WTC11 (cell line): Measurements from ENCODE around the gene NPTX1.

Source experiments
- CREB1 ChIP-seq: sonication (generic); formaldehyde crosslinking; IDR thresholded peaks from 2 replicates; pipeline ENCODE4 v1.8.0; 2023; ENCODE audit warnings: mild to moderate bottlenecking, missing genetic modification reagents
- CREM ChIP-seq: sonication (generic); formaldehyde crosslinking; IDR thresholded peaks from 2 replicates; pipeline ENCODE4 v1.8.1; 2022; ENCODE audit warnings: mild to moderate bottlenecking, missing genetic modification reagents, moderate library complexity

GRCh38 chr17:80499961-80500665 lies 23.7 kb upstream of the NPTX1 start:
- no peak for TF ChIP-seq CREB1
- TF ChIP-seq CREM (CRISPR knock-in tag): no peak
